Panc1 (cell line): ENCODE measurements around the gene DCTN1. TPM values are rescaled to one million over a fixed set of nuclear protein-coding genes. Genes with fewer than 3 reads are reported as not detected.

Experiments used
- ATAC-seq: fragments of 200-7000 bp; cut with Tn5 transposase; 2 replicates; pipeline ENCODE4 v1.9.1; 2020; ENCODE audit warnings: mild to moderate bottlenecking, moderate library complexity
- BruUV-seq: library from RNA; stranded (reverse); fragments of 400-500 nt; replicated peaks from 2 replicates; lab custom pipeline; 2021; lab: Mats Ljungman, UMichigan
- CTCF ChIA-PET: fragments of 300-600 bp; sonication (Branson Sonifier 250); formaldehyde crosslinking; loops from one replicate; lab custom pipeline; 2022; ENCODE audit warnings: antibody characterized with exemption; lab: Charles Lee
- POLR2A ChIA-PET: fragments of 300-600 bp; sonication (Branson Sonifier 250); formaldehyde crosslinking; loops from one replicate; lab custom pipeline; 2022; ENCODE audit warnings: antibody characterized with exemption; lab: Charles Lee
- DNase-seq: peaks from one replicate; pipeline ENCODE4 v3.0.0-alpha.2; 2010; ENCODE audit warnings: low read depth, low spot score
- H3K27ac ChIP-seq: 2 replicates; pipeline ENCODE4 v1.5.1; 2011; ENCODE audit warnings: mild to moderate bottlenecking, low read length, inconsistent platforms
- H3K27me3 ChIP-seq: fragments of 200-500 bp; sonication (Bioruptor generic); 2 replicates; pipeline ENCODE4 v1.6.0; 2014; ENCODE audit warnings: low read length, inconsistent platforms; ENCODE audit not compliant: control insufficient read depth, insufficient read depth
- H3K36me3 ChIP-seq: fragments of 200-500 bp; sonication (Bioruptor generic); 2 replicates; pipeline ENCODE4 v1.5.1; 2014; ENCODE audit warnings: inconsistent platforms, mild to moderate bottlenecking, low read length, moderate library complexity; ENCODE audit not compliant: control insufficient read depth, insufficient read depth
- H3K4me1 ChIP-seq: 2 replicates; pipeline ENCODE4 v1.5.1; 2011; ENCODE audit warnings: inconsistent platforms, mild to moderate bottlenecking, low read length, moderate library complexity; ENCODE audit not compliant: control insufficient read depth, insufficient read depth
- H3K4me3 ChIP-seq, 2 experiments: 2 replicates each; pipeline ENCODE4 v1.5.1; 2011 to 2012; ENCODE audit warnings: low read depth in 2 of 2, low read length in 2 of 2, mild to moderate bottlenecking in 2 of 2, inconsistent platforms in 1 of 2, moderate library complexity in 1 of 2
- H3K9me3 ChIP-seq: fragments of 200-500 bp; sonication (Bioruptor generic); 2 replicates; pipeline ENCODE4 v1.5.1; 2014; ENCODE audit warnings: low read depth, mild to moderate bottlenecking, inconsistent platforms, low read length, moderate library complexity; ENCODE audit not compliant: control insufficient read depth, insufficient read depth
- POLR2AphosphoS5 ChIP-seq: IDR thresholded peaks from 2 replicates; pipeline ENCODE4 v1.6.1; 2012; ENCODE audit warnings: mild to moderate bottlenecking, low read depth, low read length, moderate library complexity
- SIN3A ChIP-seq: IDR thresholded peaks from 2 replicates; pipeline ENCODE4 v1.6.1; 2012; ENCODE audit warnings: low read depth, mild to moderate bottlenecking, low read length, moderate library complexity, borderline replicate concordance; ENCODE audit not compliant: insufficient read depth
- TCF7L2 ChIP-seq: IDR thresholded peaks from 2 replicates; pipeline ENCODE4 v1.6.1; 2011; ENCODE audit warnings: mild to moderate bottlenecking, low read depth, low read length, inconsistent platforms
- in situ Hi-C: cut with HindIII; loops from 2 replicates; pipeline ENCODE4 v1.10.0; 2016; ENCODE audit warnings: low sequenced_read_pairs, low pct_unique_long_range_greater_than_20kb
- intact Hi-C: fragments of 100-400 bp; cut with micrococcal nuclease; formaldehyde crosslinking; loops from one replicate; pipeline ENCODE4 v1.10.0; 2022; ENCODE audit not compliant: unreplicated experiment
- total RNA-seq: library from RNA; stranded (reverse); gene quantifications from one replicate; pipeline ENCODE4 v1.2.1, GENCODE V29; 2021; ENCODE audit not compliant: unreplicated experiment
- TF ChIP-seq, protein P1 (sequence below), 2 experiments: IDR thresholded peaks; 2 replicates each; pipeline ENCODE4 v1.6.1; 2011 to 2012; ENCODE audit warnings: low read depth in 2 of 2, control low read depth in 1 of 2, low read length in 1 of 2, mild to moderate bottlenecking in 1 of 2, moderate library complexity in 1 of 2; ENCODE audit not compliant: insufficient read depth in 1 of 2
- TF ChIP-seq, protein P2 (sequence below): fragments of 450-650 bp; IDR thresholded peaks from 2 replicates; pipeline ENCODE4 v1.5.1; 2017; ENCODE audit warnings: mild to moderate bottlenecking

DCTN1 gene
- total RNA-seq, 1 experiment from 2014 or later: 190 TPM

DNA sequence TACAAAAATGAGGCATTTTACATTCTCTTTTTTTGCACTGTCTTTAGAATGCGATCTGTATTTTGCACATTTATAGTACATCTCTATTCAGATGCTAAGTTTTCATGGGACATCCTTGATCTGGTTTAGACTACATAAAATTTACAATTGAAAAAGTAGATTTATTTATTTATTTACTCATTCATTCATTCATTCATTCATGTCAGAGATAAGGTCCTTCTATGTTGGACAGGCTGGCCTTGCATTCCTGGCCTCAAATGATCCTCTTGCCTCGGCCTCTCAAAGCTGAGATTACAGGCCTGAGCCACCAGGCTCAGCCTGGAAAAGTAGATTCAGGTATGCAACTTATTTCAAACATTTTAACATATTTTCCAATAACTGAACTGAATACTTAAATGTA is 16.0 kb upstream of the DCTN1 start:
- TF ChIP-seq SIN3A (no peak), POLR2AphosphoS5 (no peak), TCF7L2 (no peak)
- TF ChIP-seq, protein P1, sequence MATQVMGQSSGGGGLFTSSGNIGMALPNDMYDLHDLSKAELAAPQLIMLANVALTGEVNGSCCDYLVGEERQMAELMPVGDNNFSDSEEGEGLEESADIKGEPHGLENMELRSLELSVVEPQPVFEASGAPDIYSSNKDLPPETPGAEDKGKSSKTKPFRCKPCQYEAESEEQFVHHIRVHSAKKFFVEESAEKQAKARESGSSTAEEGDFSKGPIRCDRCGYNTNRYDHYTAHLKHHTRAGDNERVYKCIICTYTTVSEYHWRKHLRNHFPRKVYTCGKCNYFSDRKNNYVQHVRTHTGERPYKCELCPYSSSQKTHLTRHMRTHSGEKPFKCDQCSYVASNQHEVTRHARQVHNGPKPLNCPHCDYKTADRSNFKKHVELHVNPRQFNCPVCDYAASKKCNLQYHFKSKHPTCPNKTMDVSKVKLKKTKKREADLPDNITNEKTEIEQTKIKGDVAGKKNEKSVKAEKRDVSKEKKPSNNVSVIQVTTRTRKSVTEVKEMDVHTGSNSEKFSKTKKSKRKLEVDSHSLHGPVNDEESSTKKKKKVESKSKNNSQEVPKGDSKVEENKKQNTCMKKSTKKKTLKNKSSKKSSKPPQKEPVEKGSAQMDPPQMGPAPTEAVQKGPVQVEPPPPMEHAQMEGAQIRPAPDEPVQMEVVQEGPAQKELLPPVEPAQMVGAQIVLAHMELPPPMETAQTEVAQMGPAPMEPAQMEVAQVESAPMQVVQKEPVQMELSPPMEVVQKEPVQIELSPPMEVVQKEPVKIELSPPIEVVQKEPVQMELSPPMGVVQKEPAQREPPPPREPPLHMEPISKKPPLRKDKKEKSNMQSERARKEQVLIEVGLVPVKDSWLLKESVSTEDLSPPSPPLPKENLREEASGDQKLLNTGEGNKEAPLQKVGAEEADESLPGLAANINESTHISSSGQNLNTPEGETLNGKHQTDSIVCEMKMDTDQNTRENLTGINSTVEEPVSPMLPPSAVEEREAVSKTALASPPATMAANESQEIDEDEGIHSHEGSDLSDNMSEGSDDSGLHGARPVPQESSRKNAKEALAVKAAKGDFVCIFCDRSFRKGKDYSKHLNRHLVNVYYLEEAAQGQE (IDR thresholded peaks at IDR 0.05; ENCODE audit: insufficient read depth in 1 of 2, low read depth in 2 of 2, low read length in 1 of 2): no peak
- TF ChIP-seq, protein P2, sequence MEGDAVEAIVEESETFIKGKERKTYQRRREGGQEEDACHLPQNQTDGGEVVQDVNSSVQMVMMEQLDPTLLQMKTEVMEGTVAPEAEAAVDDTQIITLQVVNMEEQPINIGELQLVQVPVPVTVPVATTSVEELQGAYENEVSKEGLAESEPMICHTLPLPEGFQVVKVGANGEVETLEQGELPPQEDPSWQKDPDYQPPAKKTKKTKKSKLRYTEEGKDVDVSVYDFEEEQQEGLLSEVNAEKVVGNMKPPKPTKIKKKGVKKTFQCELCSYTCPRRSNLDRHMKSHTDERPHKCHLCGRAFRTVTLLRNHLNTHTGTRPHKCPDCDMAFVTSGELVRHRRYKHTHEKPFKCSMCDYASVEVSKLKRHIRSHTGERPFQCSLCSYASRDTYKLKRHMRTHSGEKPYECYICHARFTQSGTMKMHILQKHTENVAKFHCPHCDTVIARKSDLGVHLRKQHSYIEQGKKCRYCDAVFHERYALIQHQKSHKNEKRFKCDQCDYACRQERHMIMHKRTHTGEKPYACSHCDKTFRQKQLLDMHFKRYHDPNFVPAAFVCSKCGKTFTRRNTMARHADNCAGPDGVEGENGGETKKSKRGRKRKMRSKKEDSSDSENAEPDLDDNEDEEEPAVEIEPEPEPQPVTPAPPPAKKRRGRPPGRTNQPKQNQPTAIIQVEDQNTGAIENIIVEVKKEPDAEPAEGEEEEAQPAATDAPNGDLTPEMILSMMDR: no peak
- H3K4me1 ChIP-seq: peaks cover 6% of the 10 kb centered on the region; the same call in 1 of the 2 replicates
- no peak for ATAC-seq
- H3K4me3 ChIP-seq: no peak overlapping the region
- peaks cover 4% of the 10 kb centered on the region; the same call in 1 of the 2 replicates for H3K36me3 ChIP-seq
- H3K9me3 ChIP-seq: no peaks in the 10 kb centered on the region
- CTCF ChIA-PET: interaction anchor here (1.1 kb wide), 1 partner anchor 146 kb away, joined by 3 read pairs; no protein-coding TSS in a partner anchor
- DNase-seq: no peak
- H3K27ac ChIP-seq: no peak overlapping the region
- intact Hi-C loops: no loop called here
- H3K27me3 ChIP-seq: no peaks in the 10 kb centered on the region
- POLR2A ChIA-PET: no interaction called here
- BruUV-seq: no TSS peak
- in situ Hi-C loops: no loop called here

DNA sequence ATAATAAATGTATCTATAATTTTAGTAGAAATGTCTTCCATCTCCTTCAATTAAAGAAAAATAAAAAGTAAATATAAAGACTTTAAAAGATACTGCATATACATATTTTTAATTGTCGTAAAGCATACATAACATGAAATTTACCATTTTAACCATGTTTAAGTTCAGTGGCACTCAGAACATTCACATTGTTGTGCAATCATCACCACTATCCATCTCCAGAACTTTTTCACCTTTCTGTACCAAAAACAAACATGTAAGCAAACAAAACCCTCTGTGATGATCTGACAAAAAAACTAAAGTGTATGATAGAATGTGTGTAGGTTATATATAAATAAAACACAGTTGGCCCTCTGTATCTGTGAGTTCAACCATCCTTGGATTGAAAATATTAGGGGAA is 13.4 kb upstream of the DCTN1 start:
- Histone ChIP-seq H3K9me3 (no peaks in the 10 kb centered on the region), H3K4me3 (no peak overlapping the region), H3K36me3 (peaks cover 8% of the 10 kb centered on the region; the same call in 1 of the 2 replicates), H3K27ac (no peak overlapping the region), H3K4me1 (peaks cover 21% of the 10 kb centered on the region), H3K27me3 (no peaks in the 10 kb centered on the region)
- BruUV-seq: no TSS peak
- ATAC-seq (no peak), DNase-seq (no peak)
- ChIA-PET POLR2A (no interaction called here), CTCF (no interaction called here)
- TF ChIP-seq, protein P2: no peak
- no peak for TF ChIP-seq SIN3A
- in situ Hi-C loops (no loop called here), intact Hi-C loops (loop anchor here (5.0 kb wide), 1 partner anchor 141 kb away; no protein-coding TSS in a partner anchor)
